Measurements from ENCODE around the gene RAB1B. TPM values are rescaled to one million over a fixed set of nuclear protein-coding genes. Genes with fewer than 3 reads are reported as not detected.

Gene RAB1B
- total and polyA plus RNA-seq, 4 donors, result 78.6 to 203 (median 168) TPM

DNA sequence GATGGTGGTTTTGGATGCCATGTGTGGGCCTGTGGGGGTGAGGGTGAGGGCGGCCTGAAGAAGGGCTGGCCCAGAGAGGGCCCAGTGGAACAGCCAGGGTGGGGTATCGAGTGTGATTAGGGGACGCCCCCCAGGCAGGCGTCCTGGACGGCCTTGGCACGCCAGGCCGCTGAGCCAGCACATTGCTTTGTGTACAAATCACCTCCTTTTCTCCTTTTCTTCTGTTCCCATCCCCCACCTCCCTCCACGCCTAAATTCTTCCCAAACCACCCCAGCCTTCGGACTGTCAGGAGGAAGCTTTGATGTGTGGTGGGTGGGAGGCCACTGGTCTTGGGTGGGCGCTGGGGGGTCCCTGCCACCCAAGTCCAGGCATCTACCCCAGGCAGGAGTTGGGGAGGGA, 56.2 kb downstream of the RAB1B start:
- peak overlapping the region in 1 of 2 donors; percentile 8 for H3K9ac ChIP-seq (ENCODE audit: insufficient read depth in 1 of 2, low read length in 2 of 2)
- H3K4me1 ChIP-seq (ENCODE audit: control insufficient read depth in 5 of 5, insufficient read depth in 5 of 5, low read length in 5 of 5), result peaks cover 2 to 48% (median 22%) of the 10 kb centered on the region in 5 donors
- DNase-seq (peak; percentile 58 to 79 (median 65)), ATAC-seq (ENCODE audit: insufficient read depth, low FRiP score) (no peak)
- H3K27ac ChIP-seq (ENCODE audit: low read depth in 1 of 2, low read length in 1 of 2), result no peak overlapping the region
- TF ChIP-seq, protein P1, sequence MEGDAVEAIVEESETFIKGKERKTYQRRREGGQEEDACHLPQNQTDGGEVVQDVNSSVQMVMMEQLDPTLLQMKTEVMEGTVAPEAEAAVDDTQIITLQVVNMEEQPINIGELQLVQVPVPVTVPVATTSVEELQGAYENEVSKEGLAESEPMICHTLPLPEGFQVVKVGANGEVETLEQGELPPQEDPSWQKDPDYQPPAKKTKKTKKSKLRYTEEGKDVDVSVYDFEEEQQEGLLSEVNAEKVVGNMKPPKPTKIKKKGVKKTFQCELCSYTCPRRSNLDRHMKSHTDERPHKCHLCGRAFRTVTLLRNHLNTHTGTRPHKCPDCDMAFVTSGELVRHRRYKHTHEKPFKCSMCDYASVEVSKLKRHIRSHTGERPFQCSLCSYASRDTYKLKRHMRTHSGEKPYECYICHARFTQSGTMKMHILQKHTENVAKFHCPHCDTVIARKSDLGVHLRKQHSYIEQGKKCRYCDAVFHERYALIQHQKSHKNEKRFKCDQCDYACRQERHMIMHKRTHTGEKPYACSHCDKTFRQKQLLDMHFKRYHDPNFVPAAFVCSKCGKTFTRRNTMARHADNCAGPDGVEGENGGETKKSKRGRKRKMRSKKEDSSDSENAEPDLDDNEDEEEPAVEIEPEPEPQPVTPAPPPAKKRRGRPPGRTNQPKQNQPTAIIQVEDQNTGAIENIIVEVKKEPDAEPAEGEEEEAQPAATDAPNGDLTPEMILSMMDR (IDR thresholded peaks at IDR 0.05; ENCODE audit: control extremely low read depth, extremely low read depth), result no peak
- no peaks in the 10 kb centered on the region for H3K27me3 ChIP-seq (ENCODE audit: control insufficient read depth in 3 of 3, insufficient read depth in 3 of 3, low read length in 2 of 3)
- H3K36me3 ChIP-seq (ENCODE audit: control insufficient read depth in 4 of 4, insufficient read depth in 4 of 4, low read length in 4 of 4), result no peaks in the 10 kb centered on the region
- no peaks in the 10 kb centered on the region for H3K9me3 ChIP-seq (ENCODE audit: control insufficient read depth in 4 of 4, insufficient read depth in 3 of 4, low read length in 3 of 4)
- H3K4me3 ChIP-seq, result no peak overlapping the region
- WGBS, 2 donors, result 77 to 83% methylated on average over 10 of the region's 10 CpGs

DNA sequence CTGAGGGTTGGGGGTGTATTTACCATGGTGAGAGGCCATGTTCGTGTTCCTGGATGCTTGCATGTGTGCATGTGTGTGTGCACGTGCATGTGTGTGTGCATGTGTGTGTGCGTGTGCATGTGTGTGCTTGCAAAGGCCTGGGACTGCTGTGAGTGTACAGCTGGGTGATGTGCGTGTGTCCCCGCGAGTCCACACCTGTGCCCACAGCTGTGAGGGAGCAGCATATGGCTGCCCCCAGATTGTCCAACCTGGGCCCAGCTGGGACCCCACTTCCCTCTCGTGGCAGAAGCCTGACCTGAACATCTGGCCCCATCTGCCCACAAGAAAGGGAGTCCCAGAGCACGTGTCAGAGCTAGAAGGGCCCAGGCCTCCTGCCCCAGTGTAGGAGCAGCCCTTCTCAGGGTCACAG, 56.8 kb downstream of the RAB1B start:
- Histone ChIP-seq H3K27me3 (ENCODE audit: control insufficient read depth in 3 of 3, insufficient read depth in 3 of 3, low read length in 2 of 3) (no peaks in the 10 kb centered on the region), H3K9me3 (ENCODE audit: control insufficient read depth in 4 of 4, insufficient read depth in 3 of 4, low read length in 3 of 4) (no peaks in the 10 kb centered on the region), H3K4me3 (no peak overlapping the region), H3K27ac (ENCODE audit: low read depth in 1 of 2, low read length in 1 of 2) (peak overlapping the region in 1 of 2 donors; percentile 10), H3K36me3 (ENCODE audit: control insufficient read depth in 4 of 4, insufficient read depth in 4 of 4, low read length in 4 of 4) (no peaks in the 10 kb centered on the region), H3K9ac (ENCODE audit: insufficient read depth in 1 of 2, low read length in 2 of 2) (no peak overlapping the region), H3K4me1 (ENCODE audit: control insufficient read depth in 5 of 5, insufficient read depth in 5 of 5, low read length in 5 of 5) (peaks cover 2 to 48% (median 22%) of the 10 kb centered on the region in 5 donors)
- 65 to 78% methylated on average over 8 of the region's 8 CpGs for WGBS, 2 donors
- ATAC-seq (ENCODE audit: insufficient read depth, low FRiP score) (no peak), DNase-seq (peak in 2 of 3 donors; percentile 18 to 31)
- TF ChIP-seq, protein P1 (IDR thresholded peaks at IDR 0.05; ENCODE audit: control extremely low read depth, extremely low read depth), result no peak

DNA sequence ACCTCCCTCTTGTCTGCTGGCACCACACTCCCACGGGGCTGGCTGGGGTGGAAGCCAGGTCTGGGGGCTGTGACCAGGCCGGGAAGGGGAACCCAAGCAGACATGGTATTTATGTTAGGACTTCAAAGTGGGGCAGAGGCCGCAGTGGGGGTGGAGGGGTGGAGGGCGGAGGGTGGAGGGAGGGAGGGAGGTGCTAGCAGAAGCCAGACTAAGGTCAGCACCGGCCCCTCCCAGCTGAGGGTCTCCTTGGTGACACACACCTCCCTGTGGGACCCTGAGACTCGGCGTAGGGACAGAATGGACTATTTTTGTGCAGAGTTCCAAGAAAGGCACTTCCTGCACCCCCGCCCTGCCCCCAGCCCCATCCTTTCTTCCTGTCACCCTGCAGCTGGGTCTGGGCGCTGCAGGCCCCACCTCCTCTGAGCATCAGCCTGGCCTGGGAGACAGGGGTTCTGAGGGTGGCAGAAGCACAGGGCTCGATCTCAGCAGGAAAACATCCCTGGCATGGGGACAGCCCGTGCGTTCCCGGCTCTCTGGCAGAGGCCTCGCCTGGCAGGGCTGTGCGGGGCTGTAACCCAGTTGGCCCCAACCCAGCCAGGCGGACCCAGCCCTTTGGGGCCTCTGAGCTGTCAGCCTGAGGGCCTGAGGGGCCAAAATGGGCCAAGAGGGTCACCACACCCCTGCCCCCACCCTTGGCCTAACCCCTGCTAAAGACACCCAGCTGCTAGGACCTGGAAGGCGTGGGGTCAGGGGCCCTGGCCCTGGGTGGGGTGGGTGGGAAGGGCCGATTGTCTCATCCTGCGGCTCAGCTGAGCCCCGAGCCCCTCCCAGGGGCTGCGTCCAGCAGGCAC, 58.0 kb downstream of the RAB1B start:
- peaks cover 0 to under 1% (median 0%) of the 10 kb centered on the region in 4 donors for H3K36me3 ChIP-seq (ENCODE audit: control insufficient read depth in 4 of 4, insufficient read depth in 4 of 4, low read length in 4 of 4)
- TF ChIP-seq, protein P1 (IDR thresholded peaks at IDR 0.05; ENCODE audit: control extremely low read depth, extremely low read depth), result no peak
- peaks cover 2 to 48% (median 22%) of the 10 kb centered on the region in 5 donors for H3K4me1 ChIP-seq (ENCODE audit: control insufficient read depth in 5 of 5, insufficient read depth in 5 of 5, low read length in 5 of 5)
- H3K4me3 ChIP-seq, result no peak overlapping the region
- no peaks in the 10 kb centered on the region for H3K9me3 ChIP-seq (ENCODE audit: control insufficient read depth in 4 of 4, insufficient read depth in 3 of 4, low read length in 3 of 4)
- no peaks in the 10 kb centered on the region for H3K27me3 ChIP-seq (ENCODE audit: control insufficient read depth in 3 of 3, insufficient read depth in 3 of 3, low read length in 2 of 3)
- DNase-seq (peak; percentile 71 to 82 (median 77)), ATAC-seq (ENCODE audit: insufficient read depth, low FRiP score) (no peak)
- WGBS, 2 donors, result 49 to 61% methylated on average over 17 to 21 of the region's 21 CpGs
- H3K9ac ChIP-seq (ENCODE audit: insufficient read depth in 1 of 2, low read length in 2 of 2), result no peak overlapping the region
- H3K27ac ChIP-seq (ENCODE audit: low read depth in 1 of 2, low read length in 1 of 2), result peak overlapping the region in 1 of 2 donors; percentile 16

Other genes starting within 250 kb of the RAB1B start
- 1 to 10 TPM in 1 of 2 donors, not detected in 1; 2.9 TPM for gene CATSPER1, start 242.2 kb upstream of the RAB1B start, total RNA-seq
- 1 to 10 TPM; 3.1 to 3.3 TPM for gene CATSPER1, start 242.2 kb upstream of the RAB1B start, polyA plus RNA-seq
- gene GAL3ST3, start 219.5 kb upstream of the RAB1B start, total RNA-seq, result not detected
- not detected for gene GAL3ST3, start 219.5 kb upstream of the RAB1B start, polyA plus RNA-seq
- 100 to 1,000 TPM; 130 to 187 TPM for gene SF3B2, start 216.3 kb upstream of the RAB1B start, total RNA-seq
- 100 to 1,000 TPM in 1 of 2 donors, 10 to 100 TPM in 1; 78.0 to 139 TPM for gene SF3B2, start 216.3 kb upstream of the RAB1B start, polyA plus RNA-seq
- gene PACS1, start 198.4 kb upstream of the RAB1B start, total RNA-seq, result 10 to 100 TPM; 42.8 to 48.8 TPM
- 10 to 100 TPM; 22.2 to 26.6 TPM for gene PACS1, start 198.4 kb upstream of the RAB1B start, polyA plus RNA-seq
- 10 to 100 TPM in 1 of 2 donors, 1 to 10 TPM in 1; 8.5 to 30.8 TPM for gene KLC2, start 10.9 kb upstream of the RAB1B start, total RNA-seq
- gene KLC2, start 10.9 kb upstream of the RAB1B start, polyA plus RNA-seq, result 10 to 100 TPM; 17.8 to 34.2 TPM
- 1 to 10 TPM; 1.1 to 3.4 TPM for gene CNIH2, start 9.5 kb downstream of the RAB1B start, total RNA-seq
- gene CNIH2, start 9.5 kb downstream of the RAB1B start, polyA plus RNA-seq, result 1 to 10 TPM; 1.1 to 2.0 TPM
- 100 to 1,000 TPM in 1 of 2 donors, 10 to 100 TPM in 1; 46.6 to 123 TPM for gene YIF1A, start 20.5 kb downstream of the RAB1B start, total RNA-seq
- 100 to 1,000 TPM; 105 to 128 TPM for gene YIF1A, start 20.5 kb downstream of the RAB1B start, polyA plus RNA-seq
- under 1 TPM; 0.23 to 0.28 TPM for gene TMEM151A, start 23.3 kb downstream of the RAB1B start, total RNA-seq
- under 1 TPM; 0.09 to 0.91 TPM for gene TMEM151A, start 23.3 kb downstream of the RAB1B start, polyA plus RNA-seq
- 10 to 100 TPM; 25.9 to 53.5 TPM for gene CD248, start 48.4 kb downstream of the RAB1B start, total RNA-seq
- 10 to 100 TPM in 1 of 2 donors, 1 to 10 TPM in 1; 9.2 to 20.1 TPM for gene CD248, start 48.4 kb downstream of the RAB1B start, polyA plus RNA-seq
- gene RIN1, start 67.8 kb downstream of the RAB1B start, total RNA-seq, result 10 to 100 TPM in 1 of 2 donors, 1 to 10 TPM in 1; 1.9 to 15.1 TPM
- gene RIN1, start 67.8 kb downstream of the RAB1B start, polyA plus RNA-seq, result 10 to 100 TPM in 1 of 2 donors, 1 to 10 TPM in 1; 6.9 to 12.4 TPM
- 10 to 100 TPM; 23.7 to 38.0 TPM for gene BRMS1, start 76.5 kb downstream of the RAB1B start, total RNA-seq
- gene BRMS1, start 76.5 kb downstream of the RAB1B start, polyA plus RNA-seq, result 10 to 100 TPM; 60.4 to 88.7 TPM
- gene B4GAT1, start 79.0 kb downstream of the RAB1B start, total RNA-seq, result 10 to 100 TPM; 27.6 to 28.0 TPM
- gene B4GAT1, start 79.0 kb downstream of the RAB1B start, polyA plus RNA-seq, result 10 to 100 TPM; 18.2 to 20.3 TPM
- 10 to 100 TPM in 1 of 2 donors, 1 to 10 TPM in 1; 6.5 to 19.4 TPM for gene SLC29A2, start 103.1 kb downstream of the RAB1B start, total RNA-seq
- gene SLC29A2, start 103.1 kb downstream of the RAB1B start, polyA plus RNA-seq, result 10 to 100 TPM; 13.1 to 14.3 TPM
- gene NPAS4, start 152.4 kb downstream of the RAB1B start, total RNA-seq, result under 1 TPM; 0.06 to 0.09 TPM
- gene NPAS4, start 152.4 kb downstream of the RAB1B start, polyA plus RNA-seq, result under 1 TPM; 0.07 to 0.14 TPM
- gene MRPL11, start 170.2 kb downstream of the RAB1B start, total RNA-seq, result 10 to 100 TPM; 32.7 to 46.6 TPM
- gene MRPL11, start 170.2 kb downstream of the RAB1B start, polyA plus RNA-seq, result 10 to 100 TPM; 35.8 to 56.8 TPM
- gene PELI3, start 198.3 kb downstream of the RAB1B start, total RNA-seq, result 10 to 100 TPM in 1 of 2 donors, 1 to 10 TPM in 1; 4.9 to 12.6 TPM
- 1 to 10 TPM; 6.1 to 8.9 TPM for gene PELI3, start 198.3 kb downstream of the RAB1B start, polyA plus RNA-seq
- gene DPP3, start 211.8 kb downstream of the RAB1B start, total RNA-seq, result 10 to 100 TPM; 25.5 to 76.3 TPM
- gene DPP3, start 211.8 kb downstream of the RAB1B start, polyA plus RNA-seq, result 10 to 100 TPM; 25.4 to 63.9 TPM
- gene BBS1, start 242.0 kb downstream of the RAB1B start, total RNA-seq, result 10 to 100 TPM; 41.4 to 75.6 TPM
- 10 to 100 TPM; 12.5 to 17.3 TPM for gene BBS1, start 242.0 kb downstream of the RAB1B start, polyA plus RNA-seq